ENCODE data around the gene DENND1C. TPM values are rescaled to one million over a fixed set of nuclear protein-coding genes. Genes with fewer than 3 reads are reported as not detected.

DENND1C gene
- total and polyA plus RNA-seq, 9 of the 15 experiments (the other 6 are each of a cell fraction or from before 2014, with no cell fraction given) = 0.03 to 1.2 (median 0.32) TPM; not detected in 1

DNA sequence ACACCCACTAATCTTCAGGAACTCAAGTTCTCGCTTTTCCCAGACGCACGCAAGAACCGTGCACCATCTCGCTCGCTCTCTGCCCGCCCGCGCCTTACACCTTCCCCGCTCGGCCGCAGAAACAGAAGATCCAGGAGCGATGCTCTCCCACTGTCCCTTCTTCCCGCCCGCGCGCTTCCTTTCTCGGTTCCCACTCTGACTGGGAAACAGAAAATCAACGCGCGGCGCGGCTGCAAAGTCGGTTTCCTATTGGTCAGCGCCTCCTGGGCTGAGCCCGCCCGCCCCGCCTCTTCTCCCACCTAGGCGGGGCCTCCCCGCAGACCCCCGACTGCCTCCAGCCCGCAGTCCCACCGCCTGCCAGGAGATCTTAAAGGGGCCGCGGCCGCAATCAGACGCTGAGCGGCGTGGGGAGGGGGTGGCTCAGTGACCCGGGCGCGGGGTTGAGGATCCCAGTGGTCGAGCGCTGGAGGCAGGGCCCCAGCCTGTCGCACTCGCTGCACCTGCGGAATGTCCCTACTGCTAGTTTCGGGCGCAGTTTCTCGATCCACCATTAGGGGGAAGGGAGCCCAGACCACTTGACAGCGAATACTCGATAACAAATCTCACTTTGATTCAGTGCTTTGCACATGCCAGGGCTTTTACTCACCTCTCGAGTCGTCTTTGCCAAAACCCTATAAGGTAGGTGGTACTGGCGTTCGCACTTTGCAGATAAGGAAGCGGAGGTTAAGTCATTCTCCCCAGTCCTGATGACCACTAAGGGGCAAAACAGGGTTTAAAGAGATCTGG lies 21.3 kb downstream of the DENND1C start (continued):
- TF ChIP-seq, protein P1, sequence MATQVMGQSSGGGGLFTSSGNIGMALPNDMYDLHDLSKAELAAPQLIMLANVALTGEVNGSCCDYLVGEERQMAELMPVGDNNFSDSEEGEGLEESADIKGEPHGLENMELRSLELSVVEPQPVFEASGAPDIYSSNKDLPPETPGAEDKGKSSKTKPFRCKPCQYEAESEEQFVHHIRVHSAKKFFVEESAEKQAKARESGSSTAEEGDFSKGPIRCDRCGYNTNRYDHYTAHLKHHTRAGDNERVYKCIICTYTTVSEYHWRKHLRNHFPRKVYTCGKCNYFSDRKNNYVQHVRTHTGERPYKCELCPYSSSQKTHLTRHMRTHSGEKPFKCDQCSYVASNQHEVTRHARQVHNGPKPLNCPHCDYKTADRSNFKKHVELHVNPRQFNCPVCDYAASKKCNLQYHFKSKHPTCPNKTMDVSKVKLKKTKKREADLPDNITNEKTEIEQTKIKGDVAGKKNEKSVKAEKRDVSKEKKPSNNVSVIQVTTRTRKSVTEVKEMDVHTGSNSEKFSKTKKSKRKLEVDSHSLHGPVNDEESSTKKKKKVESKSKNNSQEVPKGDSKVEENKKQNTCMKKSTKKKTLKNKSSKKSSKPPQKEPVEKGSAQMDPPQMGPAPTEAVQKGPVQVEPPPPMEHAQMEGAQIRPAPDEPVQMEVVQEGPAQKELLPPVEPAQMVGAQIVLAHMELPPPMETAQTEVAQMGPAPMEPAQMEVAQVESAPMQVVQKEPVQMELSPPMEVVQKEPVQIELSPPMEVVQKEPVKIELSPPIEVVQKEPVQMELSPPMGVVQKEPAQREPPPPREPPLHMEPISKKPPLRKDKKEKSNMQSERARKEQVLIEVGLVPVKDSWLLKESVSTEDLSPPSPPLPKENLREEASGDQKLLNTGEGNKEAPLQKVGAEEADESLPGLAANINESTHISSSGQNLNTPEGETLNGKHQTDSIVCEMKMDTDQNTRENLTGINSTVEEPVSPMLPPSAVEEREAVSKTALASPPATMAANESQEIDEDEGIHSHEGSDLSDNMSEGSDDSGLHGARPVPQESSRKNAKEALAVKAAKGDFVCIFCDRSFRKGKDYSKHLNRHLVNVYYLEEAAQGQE (IDR thresholded peaks at IDR 0.05; ENCODE audit: borderline replicate concordance) = peak; percentile 14; the same call in 1 of the 2 replicates
- TF ChIP-seq, protein P1 (CRISPR knock-in tag; IDR thresholded peaks at IDR 0.05; ENCODE audit: low read depth) = no peak
- TF ChIP-seq RAD21 (CRISPR knock-in tag; conservative IDR thresholded peaks at IDR 0.05 in 1 of 2, IDR thresholded peaks at IDR 0.05 in 1 of 2) = peak; percentile 14 to 24; a peak in 1 of 4 replicates
- no peak for TF ChIP-seq ZFP30 (CRISPR knock-in tag; IDR thresholded peaks at IDR 0.05; ENCODE audit: borderline replicate concordance)
- TF ChIP-seq, protein P2, sequence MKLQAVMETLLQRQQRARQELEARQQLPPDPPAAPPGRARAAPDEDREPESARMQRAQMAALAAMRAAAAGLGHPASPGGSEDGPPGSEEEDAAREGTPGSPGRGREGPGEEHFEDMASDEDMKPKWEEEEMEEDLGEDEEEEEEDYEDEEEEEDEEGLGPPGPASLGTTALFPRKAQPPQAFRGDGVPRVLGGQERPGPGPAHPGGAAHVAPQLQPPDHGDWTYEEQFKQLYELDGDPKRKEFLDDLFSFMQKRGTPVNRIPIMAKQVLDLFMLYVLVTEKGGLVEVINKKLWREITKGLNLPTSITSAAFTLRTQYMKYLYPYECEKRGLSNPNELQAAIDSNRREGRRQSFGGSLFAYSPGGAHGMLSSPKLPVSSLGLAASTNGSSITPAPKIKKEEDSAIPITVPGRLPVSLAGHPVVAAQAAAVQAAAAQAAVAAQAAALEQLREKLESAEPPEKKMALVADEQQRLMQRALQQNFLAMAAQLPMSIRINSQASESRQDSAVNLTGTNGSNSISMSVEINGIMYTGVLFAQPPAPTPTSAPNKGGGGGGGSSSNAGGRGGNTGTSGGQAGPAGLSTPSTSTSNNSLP (IDR thresholded peaks at IDR 0.05; ENCODE audit: borderline replicate concordance, low read depth, low read length) = peak; percentile 41; the same call in 1 of the 2 replicates
- TF ChIP-seq LCOR (CRISPR knock-in tag; IDR thresholded peaks at IDR 0.05) = peak; percentile 87
- no peak for TF ChIP-seq ADNP (tag; IDR thresholded peaks at IDR 0.05)
- no peak for TF ChIP-seq MXI1 (IDR thresholded peaks at IDR 0.05; ENCODE audit: low read depth, low read length)
- no peak for TF ChIP-seq PURB (CRISPR knock-in tag; IDR thresholded peaks at IDR 0.05; ENCODE audit: low read depth)
- TF ChIP-seq, protein P3, sequence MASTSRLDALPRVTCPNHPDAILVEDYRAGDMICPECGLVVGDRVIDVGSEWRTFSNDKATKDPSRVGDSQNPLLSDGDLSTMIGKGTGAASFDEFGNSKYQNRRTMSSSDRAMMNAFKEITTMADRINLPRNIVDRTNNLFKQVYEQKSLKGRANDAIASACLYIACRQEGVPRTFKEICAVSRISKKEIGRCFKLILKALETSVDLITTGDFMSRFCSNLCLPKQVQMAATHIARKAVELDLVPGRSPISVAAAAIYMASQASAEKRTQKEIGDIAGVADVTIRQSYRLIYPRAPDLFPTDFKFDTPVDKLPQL (IDR thresholded peaks at IDR 0.05; ENCODE audit: extremely low read depth, insufficient read length) = no peak
- TF ChIP-seq XRCC3 (IDR thresholded peaks at IDR 0.05) = no peak
- TF ChIP-seq CBX8 (IDR thresholded peaks at IDR 0.05; ENCODE audit: borderline replicate concordance, extremely low read depth, low read depth, low read length, poor library complexity, severe bottlenecking) = no peak
- TF ChIP-seq MTA3 (IDR thresholded peaks at IDR 0.05; ENCODE audit: borderline replicate concordance) = peak; percentile 61; the same call in 1 of the 2 replicates
- TF ChIP-seq, protein P4, sequence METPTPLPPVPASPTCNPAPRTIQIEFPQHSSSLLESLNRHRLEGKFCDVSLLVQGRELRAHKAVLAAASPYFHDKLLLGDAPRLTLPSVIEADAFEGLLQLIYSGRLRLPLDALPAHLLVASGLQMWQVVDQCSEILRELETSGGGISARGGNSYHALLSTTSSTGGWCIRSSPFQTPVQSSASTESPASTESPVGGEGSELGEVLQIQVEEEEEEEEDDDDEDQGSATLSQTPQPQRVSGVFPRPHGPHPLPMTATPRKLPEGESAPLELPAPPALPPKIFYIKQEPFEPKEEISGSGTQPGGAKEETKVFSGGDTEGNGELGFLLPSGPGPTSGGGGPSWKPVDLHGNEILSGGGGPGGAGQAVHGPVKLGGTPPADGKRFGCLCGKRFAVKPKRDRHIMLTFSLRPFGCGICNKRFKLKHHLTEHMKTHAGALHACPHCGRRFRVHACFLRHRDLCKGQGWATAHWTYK (CRISPR knock-in tag; IDR thresholded peaks at IDR 0.05) = 0 out of 2 replicates have a peak, but pooled peaks have one; percentile 36

Data from K562 (cell line).